HepG2 (cell line): ENCODE measurements around the gene UGGT1. TPM values are rescaled to one million over a fixed set of nuclear protein-coding genes. Genes with fewer than 3 reads are reported as not detected.
A peak's percentile ranks its signal among the peaks of the same experiment; 100 is the strongest.

ENCODE experiments used
- ATF7-NPFF ChIP-seq: sonication (generic); formaldehyde crosslinking; IDR thresholded peaks from 2 replicates; pipeline ENCODE4 v1.8.1; 2023; ENCODE audit warnings: mild to moderate bottlenecking, low read depth, missing genetic modification reagents, moderate library complexity
- EZH2 ChIP-seq: conservative IDR thresholded peaks from 2 replicates; pipeline ENCODE4 v1.6.1; 2012; ENCODE audit warnings: mild to moderate bottlenecking, low read depth, low read length, moderate library complexity
- HMGA1 ChIP-seq: sonication (generic); formaldehyde crosslinking; conservative IDR thresholded peaks from 2 replicates; pipeline ENCODE4 v1.4.0; 2020; ENCODE audit warnings: missing genetic modification reagents
- SETDB1 ChIP-seq: sonication (generic); formaldehyde crosslinking; IDR thresholded peaks from 2 replicates; pipeline ENCODE4 v1.5.1; 2020; ENCODE audit warnings: missing genetic modification reagents, mild to moderate bottlenecking, borderline replicate concordance
- SOX5 ChIP-seq: IDR thresholded peaks from 2 replicates; pipeline ENCODE4 v1.6.1; 2016; ENCODE audit warnings: borderline replicate concordance
- SPEN ChIP-seq: sonication (generic); formaldehyde crosslinking; IDR thresholded peaks from 2 replicates; pipeline ENCODE4 v1.5.1; 2020; ENCODE audit warnings: low read depth, mild to moderate bottlenecking, missing genetic modification reagents
- XRCC5 ChIP-seq: fragments of 200-400 bp; formaldehyde crosslinking; optimal IDR thresholded peaks from 2 replicates; pipeline ENCODE3; 2017; ENCODE audit warnings: mild to moderate bottlenecking, low read length
- ZFP82 ChIP-seq: sonication (generic); formaldehyde crosslinking; IDR thresholded peaks from 2 replicates; pipeline ENCODE4 v1.5.1; 2020; ENCODE audit warnings: mild to moderate bottlenecking, missing genetic modification reagents, borderline replicate concordance
- ZNF282 ChIP-seq: fragments of 450-650 bp; IDR thresholded peaks from 2 replicates; pipeline ENCODE4 v1.6.1; 2018; ENCODE audit not compliant: partially characterized antibody
- ZNF317 ChIP-seq: sonication (generic); formaldehyde crosslinking; IDR thresholded peaks from 2 replicates; pipeline ENCODE4 v1.5.0; 2020; ENCODE audit warnings: mild to moderate bottlenecking, missing genetic modification reagents
- ZNF329 ChIP-seq: sonication (generic); formaldehyde crosslinking; IDR thresholded peaks from 2 replicates; pipeline ENCODE4 v1.9.0; 2021; ENCODE audit warnings: low read depth, mild to moderate bottlenecking, missing genetic modification reagents
- ZNF510 ChIP-seq: sonication (generic); formaldehyde crosslinking; IDR thresholded peaks from 2 replicates; pipeline ENCODE4 v1.4.0; 2020; ENCODE audit warnings: low read depth, mild to moderate bottlenecking, missing genetic modification reagents
- ZNF768 ChIP-seq: sonication (generic); formaldehyde crosslinking; IDR thresholded peaks from 2 replicates; pipeline ENCODE4 v1.4.0; 2020; ENCODE audit warnings: missing genetic modification reagents
- polyA plus RNA-seq, 8 experiments: library from polyadenylated mRNA; depleted of rRNA in 3 of 8; stranded (reverse) in 7 of 8; unstranded in 1 of 8; fragments of >200 nt; fragmentation: Illumina TruSeq in 4 of 8; extraction: Trizol in 4 of 8; gene quantifications; 2 replicates each; pipeline versions ENCODE4 v1.2.1 to v1.2.3, GENCODE V29; 2011 to 2016; ENCODE audit warnings: low read depth in 4 of 8, missing spikeins in 1 of 8, mixed read lengths in 1 of 8; ENCODE audit not compliant: insufficient read depth in 1 of 8
- total RNA-seq, 5 experiments: library from RNA; depleted of rRNA; stranded (reverse); fragments of >200 nt; fragmentation: Illumina TruSeq; extraction: Trizol; gene quantifications; 2 replicates each; pipeline ENCODE4 v1.2.3, GENCODE V29; 2016; ENCODE audit warnings: low read depth in 1 of 5
- TF ChIP-seq, protein P1 (sequence below): sonication (generic); formaldehyde crosslinking; IDR thresholded peaks from 2 replicates; pipeline ENCODE4; 2020; ENCODE audit warnings: missing genetic modification reagents, mild to moderate bottlenecking, borderline replicate concordance
- TF ChIP-seq, protein P2 (sequence below): sonication (generic); formaldehyde crosslinking; IDR thresholded peaks from 2 replicates; pipeline ENCODE4 v1.4.0; 2020; ENCODE audit warnings: missing genetic modification reagents
- TF ChIP-seq, protein P3 (sequence below): sonication (generic); formaldehyde crosslinking; IDR thresholded peaks from 2 replicates; pipeline ENCODE4 v1.5.0; 2020; ENCODE audit warnings: mild to moderate bottlenecking, missing genetic modification reagents
- TF ChIP-seq, protein P4 (sequence below): sonication (generic); formaldehyde crosslinking; IDR thresholded peaks from 2 replicates; pipeline ENCODE4 v1.4.0; 2020; ENCODE audit warnings: missing genetic modification reagents

UGGT1 gene
- total and polyA plus RNA-seq, 2 of the 13 experiments (the other 11 are each of a cell fraction or from before 2014, with no cell fraction given): 35.8 to 83.2 TPM

DNA sequence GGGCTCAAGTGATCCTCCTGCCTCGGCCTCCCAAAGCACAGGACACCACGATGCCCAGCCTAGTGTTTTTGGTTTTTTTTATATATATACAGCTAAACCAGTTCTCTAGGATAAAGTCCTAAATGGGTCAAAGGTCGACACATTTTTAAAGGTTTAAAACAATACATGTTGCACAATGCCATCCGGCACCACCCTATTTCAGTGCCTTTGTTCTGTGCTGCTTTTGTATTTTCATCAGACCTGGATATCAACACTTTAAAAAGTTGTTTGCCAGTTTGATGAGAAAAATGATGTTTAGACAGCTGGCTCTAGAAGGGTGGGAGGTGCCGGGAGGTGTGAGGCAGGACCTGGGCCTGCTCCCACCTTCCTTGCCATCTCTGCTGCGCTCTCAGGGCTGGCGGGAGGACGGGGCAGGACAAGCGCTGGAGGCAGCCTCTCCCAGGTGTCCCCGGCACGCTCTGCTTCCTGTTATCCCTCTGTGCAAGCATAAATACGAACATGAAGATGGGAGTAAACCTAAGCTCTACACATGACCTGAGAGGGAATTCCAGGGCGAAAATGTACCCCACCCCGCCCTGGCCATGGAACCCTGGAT lies 124.0 kb downstream of the UGGT1 start (continued):
- TF ChIP-seq, protein P1, sequence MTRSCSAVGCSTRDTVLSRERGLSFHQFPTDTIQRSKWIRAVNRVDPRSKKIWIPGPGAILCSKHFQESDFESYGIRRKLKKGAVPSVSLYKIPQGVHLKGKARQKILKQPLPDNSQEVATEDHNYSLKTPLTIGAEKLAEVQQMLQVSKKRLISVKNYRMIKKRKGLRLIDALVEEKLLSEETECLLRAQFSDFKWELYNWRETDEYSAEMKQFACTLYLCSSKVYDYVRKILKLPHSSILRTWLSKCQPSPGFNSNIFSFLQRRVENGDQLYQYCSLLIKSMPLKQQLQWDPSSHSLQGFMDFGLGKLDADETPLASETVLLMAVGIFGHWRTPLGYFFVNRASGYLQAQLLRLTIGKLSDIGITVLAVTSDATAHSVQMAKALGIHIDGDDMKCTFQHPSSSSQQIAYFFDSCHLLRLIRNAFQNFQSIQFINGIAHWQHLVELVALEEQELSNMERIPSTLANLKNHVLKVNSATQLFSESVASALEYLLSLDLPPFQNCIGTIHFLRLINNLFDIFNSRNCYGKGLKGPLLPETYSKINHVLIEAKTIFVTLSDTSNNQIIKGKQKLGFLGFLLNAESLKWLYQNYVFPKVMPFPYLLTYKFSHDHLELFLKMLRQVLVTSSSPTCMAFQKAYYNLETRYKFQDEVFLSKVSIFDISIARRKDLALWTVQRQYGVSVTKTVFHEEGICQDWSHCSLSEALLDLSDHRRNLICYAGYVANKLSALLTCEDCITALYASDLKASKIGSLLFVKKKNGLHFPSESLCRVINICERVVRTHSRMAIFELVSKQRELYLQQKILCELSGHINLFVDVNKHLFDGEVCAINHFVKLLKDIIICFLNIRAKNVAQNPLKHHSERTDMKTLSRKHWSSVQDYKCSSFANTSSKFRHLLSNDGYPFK: no peak
- no peak for TF ChIP-seq ZNF510 (CRISPR knock-in tag)
- no peak for TF ChIP-seq EZH2
- no peak for TF ChIP-seq XRCC5
- no peak for TF ChIP-seq SPEN (CRISPR knock-in tag)
- TF ChIP-seq ATF7-NPFF (CRISPR knock-in tag): no peak
- TF ChIP-seq ZNF768 (CRISPR knock-in tag): peak; percentile 26; the same call in 1 of the 2 replicates
- TF ChIP-seq ZNF329 (CRISPR knock-in tag): no peak
- TF ChIP-seq SOX5: peak; percentile 41; the same call in 1 of the 2 replicates
- no peak for TF ChIP-seq SETDB1 (CRISPR knock-in tag)
- TF ChIP-seq, protein P2, sequence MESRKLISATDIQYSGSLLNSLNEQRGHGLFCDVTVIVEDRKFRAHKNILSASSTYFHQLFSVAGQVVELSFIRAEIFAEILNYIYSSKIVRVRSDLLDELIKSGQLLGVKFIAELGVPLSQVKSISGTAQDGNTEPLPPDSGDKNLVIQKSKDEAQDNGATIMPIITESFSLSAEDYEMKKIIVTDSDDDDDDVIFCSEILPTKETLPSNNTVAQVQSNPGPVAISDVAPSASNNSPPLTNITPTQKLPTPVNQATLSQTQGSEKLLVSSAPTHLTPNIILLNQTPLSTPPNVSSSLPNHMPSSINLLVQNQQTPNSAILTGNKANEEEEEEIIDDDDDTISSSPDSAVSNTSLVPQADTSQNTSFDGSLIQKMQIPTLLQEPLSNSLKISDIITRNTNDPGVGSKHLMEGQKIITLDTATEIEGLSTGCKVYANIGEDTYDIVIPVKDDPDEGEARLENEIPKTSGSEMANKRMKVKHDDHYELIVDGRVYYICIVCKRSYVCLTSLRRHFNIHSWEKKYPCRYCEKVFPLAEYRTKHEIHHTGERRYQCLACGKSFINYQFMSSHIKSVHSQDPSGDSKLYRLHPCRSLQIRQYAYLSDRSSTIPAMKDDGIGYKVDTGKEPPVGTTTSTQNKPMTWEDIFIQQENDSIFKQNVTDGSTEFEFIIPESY: peak; percentile 76
- TF ChIP-seq ZNF282: no peak
- no peak for TF ChIP-seq ZFP82
- TF ChIP-seq, protein P3, sequence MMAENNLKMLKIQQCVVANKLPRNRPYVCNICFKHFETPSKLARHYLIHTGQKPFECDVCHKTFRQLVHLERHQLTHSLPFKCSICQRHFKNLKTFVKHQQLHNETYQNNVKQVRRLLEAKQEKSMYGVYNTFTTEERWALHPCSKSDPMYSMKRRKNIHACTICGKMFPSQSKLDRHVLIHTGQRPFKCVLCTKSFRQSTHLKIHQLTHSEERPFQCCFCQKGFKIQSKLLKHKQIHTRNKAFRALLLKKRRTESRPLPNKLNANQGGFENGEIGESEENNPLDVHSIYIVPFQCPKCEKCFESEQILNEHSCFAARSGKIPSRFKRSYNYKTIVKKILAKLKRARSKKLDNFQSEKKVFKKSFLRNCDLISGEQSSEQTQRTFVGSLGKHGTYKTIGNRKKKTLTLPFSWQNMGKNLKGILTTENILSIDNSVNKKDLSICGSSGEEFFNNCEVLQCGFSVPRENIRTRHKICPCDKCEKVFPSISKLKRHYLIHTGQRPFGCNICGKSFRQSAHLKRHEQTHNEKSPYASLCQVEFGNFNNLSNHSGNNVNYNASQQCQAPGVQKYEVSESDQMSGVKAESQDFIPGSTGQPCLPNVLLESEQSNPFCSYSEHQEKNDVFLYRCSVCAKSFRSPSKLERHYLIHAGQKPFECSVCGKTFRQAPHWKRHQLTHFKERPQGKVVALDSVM (CRISPR knock-in tag): no peak
- TF ChIP-seq HMGA1 (CRISPR knock-in tag): no peak
- TF ChIP-seq, protein P4, sequence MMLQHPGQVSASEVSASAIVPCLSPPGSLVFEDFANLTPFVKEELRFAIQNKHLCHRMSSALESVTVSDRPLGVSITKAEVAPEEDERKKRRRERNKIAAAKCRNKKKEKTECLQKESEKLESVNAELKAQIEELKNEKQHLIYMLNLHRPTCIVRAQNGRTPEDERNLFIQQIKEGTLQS: no peak
- no peak for TF ChIP-seq ZNF317
